ENCODE results near the gene PPP1CC.
"Not testable (repeated sequence)": the region's sequence is repeated elsewhere in the genome, so short reads cannot be mapped to it uniquely, and the experiment has no call there.

The PPP1CC gene

GRCh38 chr12:110754101-110754793, 11.6 kb upstream of the PPP1CC start:
- DNase-seq (ENCODE audit: low read depth): no peak

- DNase-seq (ENCODE audit: low read depth): no peak
Observed at GRCh38 chr12:110750784-110751461, 8.2 kb upstream of the PPP1CC start.

GRCh38 chr12:110746550-110746949, 3.9 kb upstream of the PPP1CC start:
- DNase-seq (ENCODE audit: low read depth): no peak

- no peak for DNase-seq (ENCODE audit: low read depth)
Observed at GRCh38 chr12:110745542-110746284, 3.0 kb upstream of the PPP1CC start.

- DNase-seq (ENCODE audit: low read depth): no peak
Observed at GRCh38 chr12:110744601-110745264, 2.0 kb upstream of the PPP1CC start.

- no peak for DNase-seq (ENCODE audit: low read depth)
Observed at GRCh38 chr12:110744151-110744571, 1.5 kb upstream of the PPP1CC start.

GRCh38 chr12:110743571-110744093, 941 bp upstream of the PPP1CC start:
- DNase-seq (ENCODE audit: low read depth): no peak

GRCh38 chr12:110742096-110742717, 484 bp downstream of the PPP1CC start:
- DNase-seq (ENCODE audit: low read depth): no peak

GRCh38 chr12:110741341-110742095, 1.2 kb downstream of the PPP1CC start:
- DNase-seq (ENCODE audit: low read depth): no peak

- no peak for DNase-seq (ENCODE audit: low read depth)
Observed at GRCh38 chr12:110739894-110740293, 2.8 kb downstream of the PPP1CC start.

GRCh38 chr12:110739488-110739887, 3.2 kb downstream of the PPP1CC start:
- no peak for DNase-seq (ENCODE audit: low read depth)

GRCh38 chr12:110737532-110737931, 5.2 kb downstream of the PPP1CC start:
- no peak for DNase-seq (ENCODE audit: low read depth)

- not testable (repeated sequence) for DNase-seq (ENCODE audit: low read depth)
Observed at GRCh38 chr12:110737016-110737415, 5.7 kb downstream of the PPP1CC start.

- DNase-seq (ENCODE audit: low read depth): no peak
Observed at GRCh38 chr12:110733900-110734299, 8.8 kb downstream of the PPP1CC start.

GRCh38 chr12:110733089-110733715, 9.5 kb downstream of the PPP1CC start:
- DNase-seq (ENCODE audit: low read depth): no peak

GRCh38 chr12:110732572-110732971, 10.1 kb downstream of the PPP1CC start:
- no peak for DNase-seq (ENCODE audit: low read depth)

GRCh38 chr12:110731479-110731878, 11.2 kb downstream of the PPP1CC start:
- no peak for DNase-seq (ENCODE audit: low read depth)

- DNase-seq (ENCODE audit: low read depth): no peak
Observed at GRCh38 chr12:110728628-110729027, 14.1 kb downstream of the PPP1CC start.

GRCh38 chr12:110726708-110727369, 15.9 kb downstream of the PPP1CC start:
- no peak for DNase-seq (ENCODE audit: low read depth)

- no peak for DNase-seq (ENCODE audit: low read depth)
Observed at GRCh38 chr12:110726028-110726427, 16.7 kb downstream of the PPP1CC start.

Data from stimulated activated CD8-positive, alpha-beta memory T cell treated with anti-CD3 and anti-CD28 coated beads, Interleukin-7, amount 100 ng/mL, for 24 hours (primary cell).